Gastroesophageal sphincter (tissue), 3 donors: Measurements from ENCODE around the gene ZC3H7A.

Experiments used
- EP300 ChIP-seq: sonication (generic); formaldehyde crosslinking; IDR thresholded peaks from one replicate; pipeline ENCODE4 v1.6.1; 2017; ENCODE audit warnings: antibody characterized with exemption, mild to moderate bottlenecking
- POLR2A ChIP-seq, 2 donors: fragments of 450-650 bp; IDR thresholded peaks; one replicate each; pipeline ENCODE4 v1.6.1; 2017; ENCODE audit warnings: antibody characterized with exemption in 2 of 2, mild to moderate bottlenecking in 2 of 2, moderate library complexity in 1 of 2
- POLR2AphosphoS5 ChIP-seq: sonication (generic); formaldehyde crosslinking; IDR thresholded peaks from one replicate; pipeline ENCODE4 v1.6.1; 2017; ENCODE audit warnings: antibody characterized with exemption
- TF ChIP-seq, protein P1 (sequence below), 4 experiments: fragments of 200-600 bp in 2 of 4; fragments of 450-650 bp in 2 of 4; sonication (generic) in 1 of 4; IDR thresholded peaks; one replicate each; pipeline ENCODE4 v1.5.1; 2017 to 2019; ENCODE audit warnings: antibody characterized with exemption in 4 of 4, mild to moderate bottlenecking in 2 of 4, moderate library complexity in 2 of 4

DNA sequence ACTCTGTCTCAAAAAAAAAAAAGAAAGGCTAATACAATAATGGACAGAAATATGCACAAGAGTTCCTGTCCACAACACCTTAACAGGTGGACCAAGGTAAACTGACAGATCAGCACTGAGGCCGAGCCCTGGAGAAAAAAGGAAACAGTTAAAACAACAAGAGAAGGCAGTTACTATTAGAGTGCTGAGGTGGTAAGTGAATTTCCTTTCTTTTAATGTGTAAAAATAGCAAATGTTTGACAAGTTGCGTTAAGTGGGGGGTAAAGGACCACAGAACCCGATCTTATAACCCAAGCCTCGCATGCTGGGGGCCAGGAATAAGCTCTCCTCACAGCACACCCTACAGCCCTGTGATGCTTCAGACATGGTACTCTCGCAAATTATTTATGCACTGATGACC is 79.2 kb downstream of the ZC3H7A start:
- TF ChIP-seq, protein P1, sequence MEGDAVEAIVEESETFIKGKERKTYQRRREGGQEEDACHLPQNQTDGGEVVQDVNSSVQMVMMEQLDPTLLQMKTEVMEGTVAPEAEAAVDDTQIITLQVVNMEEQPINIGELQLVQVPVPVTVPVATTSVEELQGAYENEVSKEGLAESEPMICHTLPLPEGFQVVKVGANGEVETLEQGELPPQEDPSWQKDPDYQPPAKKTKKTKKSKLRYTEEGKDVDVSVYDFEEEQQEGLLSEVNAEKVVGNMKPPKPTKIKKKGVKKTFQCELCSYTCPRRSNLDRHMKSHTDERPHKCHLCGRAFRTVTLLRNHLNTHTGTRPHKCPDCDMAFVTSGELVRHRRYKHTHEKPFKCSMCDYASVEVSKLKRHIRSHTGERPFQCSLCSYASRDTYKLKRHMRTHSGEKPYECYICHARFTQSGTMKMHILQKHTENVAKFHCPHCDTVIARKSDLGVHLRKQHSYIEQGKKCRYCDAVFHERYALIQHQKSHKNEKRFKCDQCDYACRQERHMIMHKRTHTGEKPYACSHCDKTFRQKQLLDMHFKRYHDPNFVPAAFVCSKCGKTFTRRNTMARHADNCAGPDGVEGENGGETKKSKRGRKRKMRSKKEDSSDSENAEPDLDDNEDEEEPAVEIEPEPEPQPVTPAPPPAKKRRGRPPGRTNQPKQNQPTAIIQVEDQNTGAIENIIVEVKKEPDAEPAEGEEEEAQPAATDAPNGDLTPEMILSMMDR (IDR thresholded peaks at IDR 0.05): no peak
- TF ChIP-seq POLR2AphosphoS5 (no peak), POLR2A (IDR thresholded peaks at IDR 0.05) (no peak), EP300 (no peak)
